OCI-LY3 (cell line): ENCODE results near the gene SLC25A29.
A peak's percentile ranks its signal among the peaks of the same experiment; 100 is the strongest.

ENCODE experiments used
- H2AFZ ChIP-seq: fragments of 200-600, 300-600 bp; shearing (Covaris generic); 2 replicates; pipeline ENCODE4 v1.6.0; 2014; ENCODE audit warnings: antibody characterized with exemption, low read depth, low read length
- H3K27ac ChIP-seq: fragments of 200-600, 300-600 bp; sonication (generic); 2 replicates; pipeline ENCODE4 v1.5.1; 2014; ENCODE audit warnings: mild to moderate bottlenecking, low read length, moderate library complexity, mixed read lengths
- H3K27me3 ChIP-seq: fragments of 200-600, 300-600 bp; sonication (generic); 2 replicates; pipeline ENCODE4 v1.6.1; 2014; ENCODE audit warnings: low read depth, low read length, mixed read lengths
- H3K36me3 ChIP-seq: fragments of 200-600, 300-600 bp; sonication (generic); replicated peaks from 2 replicates; pipeline ENCODE3; 2014; ENCODE audit warnings: low read depth, low read length, mixed read lengths
- H3K4me1 ChIP-seq: fragments of 300-600, 200-600 bp; sonication (generic); 2 replicates; pipeline ENCODE4 v1.6.1; 2014; ENCODE audit warnings: low read length, mixed read lengths
- H3K4me2 ChIP-seq: fragments of 200-600, 300-600 bp; sonication (generic); 2 replicates; pipeline ENCODE4 v1.6.1; 2014; ENCODE audit warnings: low read length, mixed read lengths
- H3K4me3 ChIP-seq: fragments of 300-600, 200-600 bp; sonication (generic); 2 replicates; pipeline ENCODE4 v1.5.1; 2014; ENCODE audit warnings: antibody characterized with exemption, mild to moderate bottlenecking, low read length, moderate library complexity
- H3K79me2 ChIP-seq: fragments of 300-600, 200-600 bp; shearing (Covaris generic); 2 replicates; pipeline ENCODE4 v1.6.1; 2014; ENCODE audit warnings: mild to moderate bottlenecking, low read length, mixed read lengths
- H3K9ac ChIP-seq: fragments of 300-600, 200-600 bp; shearing (Covaris generic); 2 replicates; pipeline ENCODE4 v1.6.0; 2014; ENCODE audit warnings: mild to moderate bottlenecking, low read length, moderate library complexity
- H3K9me3 ChIP-seq: fragments of 200-600, 300-600 bp; shearing (Covaris generic); 2 replicates; pipeline ENCODE4 v1.6.1; 2014; ENCODE audit warnings: low read length, mixed read lengths; ENCODE audit not compliant: insufficient read depth
- H4K20me1 ChIP-seq: fragments of 200-600, 300-600 bp; sonication (generic); 2 replicates; pipeline ENCODE4 v1.6.1; 2016; ENCODE audit warnings: low read length, mixed read lengths; ENCODE audit not compliant: insufficient read depth
- EZH2phosphoT487 ChIP-seq: fragments of 200-600 bp; shearing (Covaris generic); IDR thresholded peaks from 2 replicates; pipeline ENCODE4 v1.6.1; 2018; ENCODE audit warnings: antibody characterized with exemption, mixed run types, low read depth
- TF ChIP-seq, protein P1 (sequence below): fragments of 200-600, 300-600 bp; sonication (generic); IDR thresholded peaks from 2 replicates; pipeline ENCODE4 v1.5.1; 2014; ENCODE audit warnings: antibody characterized with exemption, low read length, low read depth

The SLC25A29 gene

DNA sequence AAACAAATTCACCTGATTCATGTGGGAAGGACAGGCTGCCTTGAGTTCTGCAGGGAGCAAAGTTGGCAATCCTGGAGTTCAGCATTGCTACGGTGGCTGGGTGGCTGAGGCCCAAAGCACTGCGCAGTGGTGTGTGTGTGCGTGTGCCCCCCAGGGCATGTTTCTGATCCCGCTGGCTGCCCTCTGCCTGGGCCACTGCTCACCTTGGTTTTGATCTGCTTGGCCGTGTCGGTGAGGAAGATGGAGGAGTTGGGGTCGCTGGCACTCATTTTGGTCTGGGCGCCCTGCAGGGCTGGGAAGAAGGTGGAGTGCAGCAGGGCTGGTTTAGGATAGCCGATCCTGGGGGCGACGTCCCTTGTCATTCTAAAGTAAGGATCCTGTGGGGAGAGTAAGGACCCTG is 36.0 kb upstream of the SLC25A29 start:
- H3K9me3 ChIP-seq: no peaks in the 10 kb centered on the region
- TF ChIP-seq, protein P1, sequence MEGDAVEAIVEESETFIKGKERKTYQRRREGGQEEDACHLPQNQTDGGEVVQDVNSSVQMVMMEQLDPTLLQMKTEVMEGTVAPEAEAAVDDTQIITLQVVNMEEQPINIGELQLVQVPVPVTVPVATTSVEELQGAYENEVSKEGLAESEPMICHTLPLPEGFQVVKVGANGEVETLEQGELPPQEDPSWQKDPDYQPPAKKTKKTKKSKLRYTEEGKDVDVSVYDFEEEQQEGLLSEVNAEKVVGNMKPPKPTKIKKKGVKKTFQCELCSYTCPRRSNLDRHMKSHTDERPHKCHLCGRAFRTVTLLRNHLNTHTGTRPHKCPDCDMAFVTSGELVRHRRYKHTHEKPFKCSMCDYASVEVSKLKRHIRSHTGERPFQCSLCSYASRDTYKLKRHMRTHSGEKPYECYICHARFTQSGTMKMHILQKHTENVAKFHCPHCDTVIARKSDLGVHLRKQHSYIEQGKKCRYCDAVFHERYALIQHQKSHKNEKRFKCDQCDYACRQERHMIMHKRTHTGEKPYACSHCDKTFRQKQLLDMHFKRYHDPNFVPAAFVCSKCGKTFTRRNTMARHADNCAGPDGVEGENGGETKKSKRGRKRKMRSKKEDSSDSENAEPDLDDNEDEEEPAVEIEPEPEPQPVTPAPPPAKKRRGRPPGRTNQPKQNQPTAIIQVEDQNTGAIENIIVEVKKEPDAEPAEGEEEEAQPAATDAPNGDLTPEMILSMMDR: no peak
- no peak for TF ChIP-seq EZH2phosphoT487
- peak overlapping the region; percentile 84; the same call in 1 of the 2 replicates for H3K4me2 ChIP-seq
- H3K27ac ChIP-seq: peak overlapping the region; percentile 94
- H4K20me1 ChIP-seq: no peaks in the 10 kb centered on the region
- H3K4me3 ChIP-seq: no peak overlapping the region
- H3K27me3 ChIP-seq: no peaks in the 10 kb centered on the region
- no peak overlapping the region for H2AFZ ChIP-seq
- H3K79me2 ChIP-seq: no peaks in the 10 kb centered on the region
- H3K9ac ChIP-seq: no peak overlapping the region
- peaks cover 25% of the 10 kb centered on the region for H3K36me3 ChIP-seq
- peaks cover 22% of the 10 kb centered on the region for H3K4me1 ChIP-seq

GRCh38 chr14:100341301-100342031 is 35.2 kb upstream of the SLC25A29 start:
- Histone ChIP-seq H3K9me3 (no peaks in the 10 kb centered on the region), H4K20me1 (no peaks in the 10 kb centered on the region), H2AFZ (peak overlapping the region; percentile 70; the same call in 1 of the 2 replicates), H3K27me3 (no peaks in the 10 kb centered on the region), H3K9ac (peak overlapping the region; percentile 51), H3K4me2 (peak overlapping the region; percentile 84), H3K4me1 (peaks cover 30% of the 10 kb centered on the region), H3K27ac (peak overlapping the region; percentile 94), H3K79me2 (no peaks in the 10 kb centered on the region), H3K36me3 (peaks cover 29% of the 10 kb centered on the region), H3K4me3 (peak overlapping the region; percentile 58)
- no peak for TF ChIP-seq EZH2phosphoT487
- TF ChIP-seq, protein P1: no peak

GRCh38 chr14:100340423-100340813 is 34.2 kb upstream of the SLC25A29 start:
- Histone ChIP-seq H4K20me1 (no peaks in the 10 kb centered on the region), H3K79me2 (no peaks in the 10 kb centered on the region), H3K4me1 (peaks cover 34% of the 10 kb centered on the region), H2AFZ (no peak overlapping the region), H3K9ac (no peak overlapping the region), H3K4me3 (no peak overlapping the region), H3K27me3 (no peaks in the 10 kb centered on the region), H3K27ac (peak overlapping the region; percentile 94), H3K4me2 (no peak overlapping the region), H3K36me3 (peaks cover 20% of the 10 kb centered on the region), H3K9me3 (no peaks in the 10 kb centered on the region)
- TF ChIP-seq EZH2phosphoT487: no peak
- TF ChIP-seq, protein P1: no peak

- Histone ChIP-seq H4K20me1 (no peaks in the 10 kb centered on the region), H3K4me2 (no peak overlapping the region), H3K9ac (no peak overlapping the region), H3K79me2 (no peaks in the 10 kb centered on the region), H3K27me3 (no peaks in the 10 kb centered on the region), H3K27ac (no peak overlapping the region), H3K4me1 (peaks cover 34% of the 10 kb centered on the region), H3K36me3 (peaks cover 21% of the 10 kb centered on the region), H2AFZ (no peak overlapping the region), H3K9me3 (no peaks in the 10 kb centered on the region), H3K4me3 (no peak overlapping the region)
- TF ChIP-seq EZH2phosphoT487: no peak
- TF ChIP-seq, protein P1: no peak
These were observed 33.6 kb upstream of the SLC25A29 start for GRCh38 chr14:100339766-100340422.
